Stimulated activated CD8-positive, alpha-beta memory T cell treated with anti-CD3 and anti-CD28 coated beads, Interleukin-7, amount 100 ng/mL, for 1 hour (primary cell): ENCODE results near the gene TMEM202.
"Not testable (repeated sequence)": the region's sequence is repeated elsewhere in the genome, so short reads cannot be mapped to it uniquely, and the experiment has no call there.

Source experiments
- DNase-seq, 2 donors: peaks; one replicate each; pipeline ENCODE4 v3.0.0-alpha.2; 2020; ENCODE audit warnings: low read depth in 2 of 2

The TMEM202 gene

GRCh38 chr15:72402726-72403125 is 4.6 kb downstream of the TMEM202 start:
- no peak for DNase-seq

GRCh38 chr15:72404356-72404755 is 6.3 kb downstream of the TMEM202 start:
- DNase-seq = no peak

GRCh38 chr15:72404841-72405240 is 6.7 kb downstream of the TMEM202 start:
- no peak for DNase-seq

GRCh38 chr15:72406936-72407335 is 8.8 kb downstream of the TMEM202 start:
- no peak for DNase-seq

GRCh38 chr15:72411111-72411510 is 13.0 kb downstream of the TMEM202 start:
- DNase-seq = no peak

GRCh38 chr15:72411544-72411943 is 13.4 kb downstream of the TMEM202 start:
- no peak for DNase-seq

GRCh38 chr15:72413337-72413736 is 15.2 kb downstream of the TMEM202 start:
- DNase-seq = not testable (repeated sequence)

- no peak for DNase-seq
Measured at GRCh38 chr15:72415304-72415703, 17.2 kb downstream of the TMEM202 start.

GRCh38 chr15:72419768-72420167 is 21.7 kb downstream of the TMEM202 start:
- not testable (repeated sequence) for DNase-seq

GRCh38 chr15:72420576-72420975 is 22.5 kb downstream of the TMEM202 start:
- DNase-seq = no peak

- no peak for DNase-seq
Measured at GRCh38 chr15:72421484-72421883, 23.4 kb downstream of the TMEM202 start.

- DNase-seq = no peak
Measured at GRCh38 chr15:72423256-72423655, 25.2 kb downstream of the TMEM202 start.

GRCh38 chr15:72426753-72427152 is 28.6 kb downstream of the TMEM202 start:
- DNase-seq = no peak

GRCh38 chr15:72437650-72438316 is 39.7 kb downstream of the TMEM202 start:
- no peak for DNase-seq

- not testable (repeated sequence) for DNase-seq
Measured at GRCh38 chr15:72442848-72443247, 44.7 kb downstream of the TMEM202 start.

GRCh38 chr15:72445426-72445825 is 47.3 kb downstream of the TMEM202 start:
- no peak for DNase-seq

GRCh38 chr15:72450805-72451204 is 52.7 kb downstream of the TMEM202 start:
- DNase-seq = no peak

GRCh38 chr15:72451224-72451623 is 53.1 kb downstream of the TMEM202 start:
- DNase-seq = no peak

- no peak for DNase-seq
Measured at GRCh38 chr15:72456684-72457083, 58.6 kb downstream of the TMEM202 start.
